ENCODE data around the gene ATAT1.

ATAT1 gene

GRCh38 chr6:30685157-30686008, 58.7 kb downstream of the ATAT1 start:
- no peak for DNase-seq

GRCh38 chr6:30686009-30686907, 59.6 kb downstream of the ATAT1 start, which contains the start of gene PPP1R18:
PPP1R18 (minus strand) TSS chr6:30686645; CDS start chr6:30686018, 627 bp downstream.
- DNase-seq = peak; percentile 73

GRCh38 chr6:30686908-30687658, 60.4 kb downstream of the ATAT1 start:
- peak; percentile 72 for DNase-seq

- DNase-seq = no peak
These were observed 61.2 kb downstream of the ATAT1 start for GRCh38 chr6:30687659-30688431.

DNA sequence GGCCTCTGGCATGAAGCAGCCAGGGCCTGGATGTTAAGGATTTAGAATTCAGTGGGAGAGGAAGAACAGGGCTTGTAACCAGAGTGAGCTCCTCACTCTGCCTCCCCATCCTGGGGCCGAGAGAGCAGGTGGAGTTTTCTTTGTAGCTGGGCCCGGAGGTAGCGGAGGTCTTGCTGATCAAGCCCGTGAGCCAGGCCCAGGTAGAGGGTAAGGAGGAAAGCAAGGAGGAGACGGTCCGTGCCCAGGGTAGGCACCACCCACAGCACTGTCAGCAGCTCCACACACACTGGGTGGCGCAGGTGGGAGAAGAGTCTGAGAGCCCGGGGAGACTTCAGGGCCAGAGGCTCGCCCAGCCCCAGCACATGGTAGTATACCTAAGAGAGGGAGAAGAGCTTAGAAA, 61.9 kb downstream of the ATAT1 start:
- no peak for DNase-seq

GRCh38 chr6:30689022-30689865, 62.6 kb downstream of the ATAT1 start:
- no peak for DNase-seq

DNA sequence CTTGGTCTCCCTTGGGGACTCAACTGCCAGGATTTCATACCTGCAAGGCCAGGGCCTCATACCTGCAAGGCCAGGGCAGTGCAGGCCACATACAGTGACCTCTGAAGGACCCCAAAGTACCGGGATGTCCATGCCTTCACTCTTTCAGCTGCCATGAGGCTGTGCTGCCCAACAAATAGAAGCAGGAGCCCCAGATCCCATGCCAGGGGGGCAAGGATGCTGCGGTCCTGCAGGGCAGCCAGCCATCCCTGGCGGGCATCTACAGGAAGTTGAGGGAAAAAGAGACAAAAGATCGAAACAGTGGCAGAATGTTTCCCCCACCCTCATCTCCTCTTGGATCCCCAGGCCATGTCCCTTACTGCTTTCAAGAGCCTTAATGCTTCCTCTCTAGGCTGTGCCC, 63.3 kb downstream of the ATAT1 start:
- no peak for DNase-seq

GRCh38 chr6:30690403-30691207, 63.9 kb downstream of the ATAT1 start, which contains the start of gene NRM:
NRM (minus strand) TSS chr6:30690984; CDS start chr6:30690974, 10 bp downstream.
- DNase-seq = peak; percentile 70

DNA sequence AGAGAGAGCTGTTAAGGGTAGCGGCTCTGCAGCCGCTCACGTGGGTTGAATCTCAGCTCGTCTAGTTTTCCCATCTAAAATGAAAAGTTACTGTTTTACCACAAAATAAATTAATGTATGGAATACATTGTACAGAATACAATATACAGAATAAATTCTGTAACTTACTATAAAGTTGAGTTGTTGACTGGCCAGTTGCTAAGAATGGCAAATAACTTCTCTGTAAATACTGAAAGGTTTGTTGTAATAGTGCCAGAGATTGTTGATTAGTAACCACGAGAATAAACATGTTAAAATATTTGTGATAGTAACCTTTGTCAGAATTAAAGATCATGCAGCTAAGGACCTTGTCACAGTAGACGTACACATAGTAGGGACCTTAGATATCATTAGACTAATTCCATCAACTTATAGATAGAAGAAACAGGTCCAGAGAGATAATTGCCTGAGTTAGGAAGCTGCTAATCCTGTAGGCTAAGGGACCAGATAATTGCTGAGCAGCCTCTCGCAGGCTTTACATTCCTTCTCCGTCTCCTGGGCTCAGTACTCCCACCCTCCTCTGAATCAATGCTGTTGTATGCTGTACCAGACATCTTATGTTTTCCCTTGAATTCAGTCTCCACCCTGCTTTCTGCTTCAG, 64.7 kb downstream of the ATAT1 start:
- no peak for DNase-seq

Data from effector CD8-positive, alpha-beta T cell (primary cell).